ENCODE data around the gene TNNC1.

The TNNC1 gene

GRCh38 chr3:52429779-52430415, 23.9 kb downstream of the TNNC1 start (continued):
- no peak for TF ChIP-seq ZNF70 (CRISPR knock-in tag; IDR thresholded peaks at IDR 0.05)
- TF ChIP-seq, protein P1, sequence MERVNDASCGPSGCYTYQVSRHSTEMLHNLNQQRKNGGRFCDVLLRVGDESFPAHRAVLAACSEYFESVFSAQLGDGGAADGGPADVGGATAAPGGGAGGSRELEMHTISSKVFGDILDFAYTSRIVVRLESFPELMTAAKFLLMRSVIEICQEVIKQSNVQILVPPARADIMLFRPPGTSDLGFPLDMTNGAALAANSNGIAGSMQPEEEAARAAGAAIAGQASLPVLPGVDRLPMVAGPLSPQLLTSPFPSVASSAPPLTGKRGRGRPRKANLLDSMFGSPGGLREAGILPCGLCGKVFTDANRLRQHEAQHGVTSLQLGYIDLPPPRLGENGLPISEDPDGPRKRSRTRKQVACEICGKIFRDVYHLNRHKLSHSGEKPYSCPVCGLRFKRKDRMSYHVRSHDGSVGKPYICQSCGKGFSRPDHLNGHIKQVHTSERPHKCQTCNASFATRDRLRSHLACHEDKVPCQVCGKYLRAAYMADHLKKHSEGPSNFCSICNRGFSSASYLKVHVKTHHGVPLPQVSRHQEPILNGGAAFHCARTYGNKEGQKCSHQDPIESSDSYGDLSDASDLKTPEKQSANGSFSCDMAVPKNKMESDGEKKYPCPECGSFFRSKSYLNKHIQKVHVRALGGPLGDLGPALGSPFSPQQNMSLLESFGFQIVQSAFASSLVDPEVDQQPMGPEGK (CRISPR knock-in tag; IDR thresholded peaks at IDR 0.05; ENCODE audit: borderline replicate concordance): no peak
- no peak for TF ChIP-seq BACH2 (CRISPR knock-in tag; IDR thresholded peaks at IDR 0.05; ENCODE audit: borderline replicate concordance)
- TF ChIP-seq ZC3H10 (CRISPR knock-in tag; IDR thresholded peaks at IDR 0.05): no peak

DNA sequence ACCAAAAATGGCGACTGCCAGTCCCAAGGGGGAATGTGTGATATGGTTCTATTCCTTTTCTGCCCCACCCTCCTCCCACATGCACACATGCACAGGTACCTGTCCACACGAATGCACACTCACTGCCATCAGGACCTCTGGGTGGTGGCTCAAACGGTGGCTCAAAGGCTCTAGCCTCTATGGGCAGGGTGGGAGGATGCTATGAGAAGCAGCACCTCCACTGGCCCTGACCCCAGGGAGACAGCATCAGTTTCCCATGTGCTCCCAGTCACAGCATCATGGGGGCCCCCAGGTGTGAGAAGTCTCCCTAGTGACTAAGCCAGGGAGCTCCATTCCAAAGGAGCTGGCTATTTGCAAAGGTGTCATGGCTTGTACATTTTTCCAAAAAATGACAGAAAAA, 24.8 kb downstream of the TNNC1 start:
- TF ChIP-seq CSDC2 (CRISPR knock-in tag; IDR thresholded peaks at IDR 0.05) (no peak), ZNF70 (CRISPR knock-in tag; IDR thresholded peaks at IDR 0.05) (no peak), CSRNP3 (CRISPR knock-in tag; IDR thresholded peaks at IDR 0.05) (no peak), ZFP30 (CRISPR knock-in tag; IDR thresholded peaks at IDR 0.05) (no peak), RARB (CRISPR knock-in tag; IDR thresholded peaks at IDR 0.05) (no peak), BACH2 (CRISPR knock-in tag; IDR thresholded peaks at IDR 0.05; ENCODE audit: borderline replicate concordance) (no peak), ARNTL (CRISPR knock-in tag; IDR thresholded peaks at IDR 0.05; ENCODE audit: borderline replicate concordance, low read depth) (no peak), PPARA (CRISPR knock-in tag; IDR thresholded peaks at IDR 0.05; ENCODE audit: borderline replicate concordance) (no peak), ESRRG (CRISPR knock-in tag; IDR thresholded peaks at IDR 0.05) (no peak), ISL1 (CRISPR knock-in tag; IDR thresholded peaks at IDR 0.05) (no peak), ZNF8 (CRISPR knock-in tag; IDR thresholded peaks at IDR 0.05) (no peak), GLIS3 (CRISPR knock-in tag; IDR thresholded peaks at IDR 0.05) (no peak), TOX (CRISPR knock-in tag; IDR thresholded peaks at IDR 0.05; ENCODE audit: borderline replicate concordance) (no peak), SNAI2 (CRISPR knock-in tag; IDR thresholded peaks at IDR 0.05) (no peak), POU6F1 (CRISPR knock-in tag; IDR thresholded peaks at IDR 0.05; ENCODE audit: borderline replicate concordance, low read depth) (no peak), ZFP3 (CRISPR knock-in tag; IDR thresholded peaks at IDR 0.05) (no peak), ZNF565 (CRISPR knock-in tag; conservative IDR thresholded peaks at IDR 0.05; ENCODE audit: low read depth) (no peak)
- TF ChIP-seq, protein P1 (CRISPR knock-in tag; IDR thresholded peaks at IDR 0.05; ENCODE audit: borderline replicate concordance): no peak
- TF ChIP-seq, protein P2, sequence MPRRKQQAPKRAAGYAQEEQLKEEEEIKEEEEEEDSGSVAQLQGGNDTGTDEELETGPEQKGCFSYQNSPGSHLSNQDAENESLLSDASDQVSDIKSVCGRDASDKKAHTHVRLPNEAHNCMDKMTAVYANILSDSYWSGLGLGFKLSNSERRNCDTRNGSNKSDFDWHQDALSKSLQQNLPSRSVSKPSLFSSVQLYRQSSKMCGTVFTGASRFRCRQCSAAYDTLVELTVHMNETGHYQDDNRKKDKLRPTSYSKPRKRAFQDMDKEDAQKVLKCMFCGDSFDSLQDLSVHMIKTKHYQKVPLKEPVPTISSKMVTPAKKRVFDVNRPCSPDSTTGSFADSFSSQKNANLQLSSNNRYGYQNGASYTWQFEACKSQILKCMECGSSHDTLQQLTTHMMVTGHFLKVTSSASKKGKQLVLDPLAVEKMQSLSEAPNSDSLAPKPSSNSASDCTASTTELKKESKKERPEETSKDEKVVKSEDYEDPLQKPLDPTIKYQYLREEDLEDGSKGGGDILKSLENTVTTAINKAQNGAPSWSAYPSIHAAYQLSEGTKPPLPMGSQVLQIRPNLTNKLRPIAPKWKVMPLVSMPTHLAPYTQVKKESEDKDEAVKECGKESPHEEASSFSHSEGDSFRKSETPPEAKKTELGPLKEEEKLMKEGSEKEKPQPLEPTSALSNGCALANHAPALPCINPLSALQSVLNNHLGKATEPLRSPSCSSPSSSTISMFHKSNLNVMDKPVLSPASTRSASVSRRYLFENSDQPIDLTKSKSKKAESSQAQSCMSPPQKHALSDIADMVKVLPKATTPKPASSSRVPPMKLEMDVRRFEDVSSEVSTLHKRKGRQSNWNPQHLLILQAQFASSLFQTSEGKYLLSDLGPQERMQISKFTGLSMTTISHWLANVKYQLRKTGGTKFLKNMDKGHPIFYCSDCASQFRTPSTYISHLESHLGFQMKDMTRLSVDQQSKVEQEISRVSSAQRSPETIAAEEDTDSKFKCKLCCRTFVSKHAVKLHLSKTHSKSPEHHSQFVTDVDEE (CRISPR knock-in tag; IDR thresholded peaks at IDR 0.05): no peak

More for the DNA sequence above, 24.8 kb downstream of the TNNC1 start:
- no peak; the same call in 1 of the 3 replicates for ATAC-seq
